Liver (tissue), 9 donors: ENCODE data around the gene MEIS2. TPM values are rescaled to one million over a fixed set of nuclear protein-coding genes. Genes with fewer than 3 reads are reported as not detected.
"Not testable (repeated sequence)": the region's sequence is repeated elsewhere in the genome, so short reads cannot be mapped to it uniquely, and the experiment has no call there.

ENCODE experiments used
- DNase-seq: peaks from one replicate; pipeline ENCODE4 v3.0.0-alpha.2; 2017; ENCODE audit warnings: low spot score
- H3K27ac ChIP-seq, 2 donors: one replicate each; pipeline ENCODE4 v1.7.0; 2013; ENCODE audit warnings: inconsistent platforms in 2 of 2, low read length in 2 of 2, control low read depth in 1 of 2, low read depth in 1 of 2, mild to moderate bottlenecking in 1 of 2
- H3K27me3 ChIP-seq, 4 donors: one replicate each; pipeline versions ENCODE4 v1.6.1 to v1.7.0; 2013; ENCODE audit warnings: low read length in 3 of 4, inconsistent platforms in 1 of 4, mild to moderate bottlenecking in 1 of 4, moderate library complexity in 1 of 4; ENCODE audit not compliant: control insufficient read depth in 4 of 4, insufficient read depth in 4 of 4
- H3K36me3 ChIP-seq, 4 donors: one replicate each; pipeline versions ENCODE4 v1.6.1 to v1.7.0; 2013; ENCODE audit warnings: low read length in 3 of 4, mild to moderate bottlenecking in 3 of 4, low read depth in 1 of 4, moderate library complexity in 1 of 4; ENCODE audit not compliant: control insufficient read depth in 4 of 4, insufficient read depth in 3 of 4
- H3K4me1 ChIP-seq, 4 donors: one replicate each; pipeline versions ENCODE4 v1.6.1 to v1.7.0; 2013; ENCODE audit warnings: low read length in 3 of 4, mild to moderate bottlenecking in 3 of 4, moderate library complexity in 1 of 4; ENCODE audit not compliant: control insufficient read depth in 4 of 4, insufficient read depth in 4 of 4
- H3K4me3 ChIP-seq, 3 donors: one replicate each; pipeline versions ENCODE4 v1.6.1 to v1.7.0; 2013; ENCODE audit warnings: low read length in 3 of 3, control low read depth in 1 of 3, low read depth in 1 of 3, mild to moderate bottlenecking in 1 of 3
- H3K9ac ChIP-seq, 2 donors: one replicate each; pipeline ENCODE4 v1.7.0; 2013; ENCODE audit warnings: low read length in 2 of 2, mild to moderate bottlenecking in 2 of 2, moderate library complexity in 2 of 2, control low read depth in 1 of 2, low read depth in 1 of 2
- H3K9me3 ChIP-seq, 4 donors: one replicate each; pipeline versions ENCODE4 v1.6.1 to v1.7.0; 2013; ENCODE audit warnings: low read length in 3 of 4; ENCODE audit not compliant: control insufficient read depth in 4 of 4
- EGR1 ChIP-seq, 2 donors: IDR thresholded peaks; 2 replicates each; pipeline ENCODE4 v1.6.1; 2016 to 2018; ENCODE audit warnings: antibody characterized with exemption in 2 of 2, low read depth in 2 of 2
- FOXA1 ChIP-seq: IDR thresholded peaks from 2 replicates; pipeline ENCODE4 v1.6.1; 2016; ENCODE audit warnings: antibody characterized with exemption
- FOXA2 ChIP-seq: IDR thresholded peaks from 2 replicates; pipeline ENCODE4 v1.6.1; 2016; ENCODE audit warnings: antibody characterized with exemption
- GABPA ChIP-seq, 2 donors: IDR thresholded peaks in 1 of 2; conservative IDR thresholded peaks in 1 of 2; 2 replicates each; pipeline ENCODE4 v1.6.1; 2016; ENCODE audit warnings: antibody characterized with exemption in 2 of 2, mild to moderate bottlenecking in 1 of 2, moderate library complexity in 1 of 2
- HNF4A ChIP-seq, 2 donors: conservative IDR thresholded peaks; 2 replicates each; pipeline ENCODE4 v1.6.1; 2016; ENCODE audit warnings: antibody characterized with exemption in 2 of 2, mild to moderate bottlenecking in 2 of 2
- JUND ChIP-seq, 2 donors: IDR thresholded peaks; 2 replicates each; pipeline ENCODE4 v1.6.1; 2016; ENCODE audit warnings: antibody characterized with exemption in 2 of 2
- NR2F2 ChIP-seq: IDR thresholded peaks from 2 replicates; pipeline ENCODE4 v1.6.1; 2016; ENCODE audit warnings: antibody characterized with exemption
- RXRA ChIP-seq, 2 donors: IDR thresholded peaks; 2 replicates each; pipeline ENCODE4 v1.6.1; 2017 to 2018; ENCODE audit warnings: antibody characterized with exemption in 2 of 2, mild to moderate bottlenecking in 1 of 2
- SP1 ChIP-seq: IDR thresholded peaks from 2 replicates; pipeline ENCODE4 v1.6.1; 2018; ENCODE audit warnings: antibody characterized with exemption, mild to moderate bottlenecking
- TAF1 ChIP-seq: conservative IDR thresholded peaks from 2 replicates; pipeline ENCODE4 v1.6.1; 2016; ENCODE audit warnings: antibody characterized with exemption, mild to moderate bottlenecking
- YY1 ChIP-seq: IDR thresholded peaks from 2 replicates; pipeline ENCODE4 v1.6.1; 2016; ENCODE audit warnings: antibody characterized with exemption, mild to moderate bottlenecking
- WGBS: extraction: QIAGEN DNeasy Blood & Tissue Kit; methylation state at CpG from one replicate; pipeline ENCODE4 v1.1.7; 2013; 5-methylcytosine and 5-hydroxymethylcytosine counted together
- polyA plus RNA-seq, 2 donors: library from polyadenylated mRNA; stranded (reverse) in 1 of 2; unstranded in 1 of 2; fragments of 200-250 nt in 1 of 2; fragments of >200 nt in 1 of 2; fragmentation: Nextera tagmentation in 1 of 2; extraction: Ambion mirVana in 1 of 2; gene quantifications; one replicate each; pipeline versions ENCODE4 v1.2.1 to v1.2.3, GENCODE V29; 2013 to 2015
- total RNA-seq, 2 donors: library from RNA; depleted of rRNA; stranded (reverse); fragments of >200 nt; gene quantifications; one replicate each; pipeline ENCODE4 v1.2.3, GENCODE V29; 2014
- TF ChIP-seq, protein P1 (sequence below): IDR thresholded peaks from 2 replicates; pipeline ENCODE4 v1.6.1; 2016; ENCODE audit warnings: antibody characterized with exemption
- TF ChIP-seq, protein P2 (sequence below): IDR thresholded peaks from 2 replicates; pipeline ENCODE4 v1.6.1; 2016; ENCODE audit warnings: antibody characterized with exemption
- TF ChIP-seq, protein P3 (sequence below): IDR thresholded peaks from 2 replicates; pipeline ENCODE4 v1.6.1; 2016; ENCODE audit warnings: antibody characterized with exemption
- TF ChIP-seq, protein P4 (sequence below): IDR thresholded peaks from 2 replicates; pipeline ENCODE4 v1.6.1; 2016; ENCODE audit warnings: antibody characterized with exemption, mild to moderate bottlenecking
- TF ChIP-seq, protein P5 (sequence below): fragments of 150-350 bp; IDR thresholded peaks from 2 replicates; pipeline ENCODE4 v1.5.1; 2017; ENCODE audit warnings: improper control_type of control experiment, low read depth, low read length; ENCODE audit not compliant: missing input control
- donor health status: healthy.
- donor health status: healthy.
- donor health status: healthy.
- donor health status: healthy.
- donor health status: healthy.

The MEIS2 gene
- total and polyA plus RNA-seq, 4 donors: 3.9 to 12.6 (median 7.6) TPM

DNA sequence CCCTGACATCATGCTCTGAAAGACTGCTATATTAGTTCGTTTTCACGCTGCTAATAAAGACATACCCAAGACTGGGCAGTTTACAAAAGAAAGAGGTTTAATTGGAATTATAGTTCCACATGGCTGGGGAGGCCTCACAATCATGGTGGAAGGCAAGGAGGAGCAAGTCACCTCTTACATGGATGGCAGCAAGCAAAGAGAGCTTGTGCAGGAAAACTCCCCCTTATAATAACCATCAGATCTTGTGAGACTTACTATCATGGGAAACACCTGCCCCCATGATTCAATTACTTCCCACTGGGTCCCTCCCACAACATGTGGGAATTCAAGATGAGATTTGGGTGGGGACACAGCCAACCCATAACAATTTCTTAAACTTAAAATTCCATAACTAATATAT, 120.1 kb downstream of the MEIS2 start:
- not testable (repeated sequence) for H3K4me1 ChIP-seq
- 97% methylated on average over 2 of the region's 2 CpGs for WGBS

DNA sequence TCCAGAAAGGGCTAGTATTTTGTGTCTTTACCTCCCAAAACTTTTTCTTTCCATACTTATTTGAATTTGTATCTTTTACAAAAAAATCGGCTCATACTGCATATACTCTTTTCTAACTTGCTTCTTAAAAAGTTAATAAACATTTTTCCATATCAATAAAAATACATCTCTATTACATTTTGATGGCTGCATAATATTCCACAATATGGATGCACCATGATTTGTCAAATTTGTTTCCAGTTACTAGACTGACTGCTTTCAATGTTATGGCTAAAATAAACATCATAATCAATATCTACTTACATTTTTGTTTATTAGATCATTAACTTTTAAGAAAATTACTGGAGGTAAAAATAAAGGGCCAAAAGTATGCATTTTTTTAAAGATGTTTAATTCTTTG, 121.7 kb downstream of the MEIS2 start:
- Histone ChIP-seq H3K4me3 (no peak overlapping the region), H3K27ac (no peak overlapping the region), H3K9ac (no peak overlapping the region), H3K36me3 (no peaks in the 10 kb centered on the region), H3K27me3 (no peaks in the 10 kb centered on the region), H3K9me3 (no peaks in the 10 kb centered on the region), H3K4me1 (no peaks in the 10 kb centered on the region)
- DNase-seq: no peak
- 87% methylated on average over 1 of the region's 1 CpG for WGBS
- TF ChIP-seq, protein P1, sequence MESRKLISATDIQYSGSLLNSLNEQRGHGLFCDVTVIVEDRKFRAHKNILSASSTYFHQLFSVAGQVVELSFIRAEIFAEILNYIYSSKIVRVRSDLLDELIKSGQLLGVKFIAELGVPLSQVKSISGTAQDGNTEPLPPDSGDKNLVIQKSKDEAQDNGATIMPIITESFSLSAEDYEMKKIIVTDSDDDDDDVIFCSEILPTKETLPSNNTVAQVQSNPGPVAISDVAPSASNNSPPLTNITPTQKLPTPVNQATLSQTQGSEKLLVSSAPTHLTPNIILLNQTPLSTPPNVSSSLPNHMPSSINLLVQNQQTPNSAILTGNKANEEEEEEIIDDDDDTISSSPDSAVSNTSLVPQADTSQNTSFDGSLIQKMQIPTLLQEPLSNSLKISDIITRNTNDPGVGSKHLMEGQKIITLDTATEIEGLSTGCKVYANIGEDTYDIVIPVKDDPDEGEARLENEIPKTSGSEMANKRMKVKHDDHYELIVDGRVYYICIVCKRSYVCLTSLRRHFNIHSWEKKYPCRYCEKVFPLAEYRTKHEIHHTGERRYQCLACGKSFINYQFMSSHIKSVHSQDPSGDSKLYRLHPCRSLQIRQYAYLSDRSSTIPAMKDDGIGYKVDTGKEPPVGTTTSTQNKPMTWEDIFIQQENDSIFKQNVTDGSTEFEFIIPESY: no peak
- TF ChIP-seq GABPA (IDR thresholded peaks at IDR 0.05 in 1 of 2, conservative IDR thresholded peaks at IDR 0.05 in 1 of 2): no peak
- TF ChIP-seq NR2F2: no peak
- TF ChIP-seq, protein P2, sequence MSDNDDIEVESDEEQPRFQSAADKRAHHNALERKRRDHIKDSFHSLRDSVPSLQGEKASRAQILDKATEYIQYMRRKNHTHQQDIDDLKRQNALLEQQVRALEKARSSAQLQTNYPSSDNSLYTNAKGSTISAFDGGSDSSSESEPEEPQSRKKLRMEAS: no peak
- TF ChIP-seq, protein P3, sequence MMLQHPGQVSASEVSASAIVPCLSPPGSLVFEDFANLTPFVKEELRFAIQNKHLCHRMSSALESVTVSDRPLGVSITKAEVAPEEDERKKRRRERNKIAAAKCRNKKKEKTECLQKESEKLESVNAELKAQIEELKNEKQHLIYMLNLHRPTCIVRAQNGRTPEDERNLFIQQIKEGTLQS: no peak
- no peak for TF ChIP-seq FOXA1
- no peak for TF ChIP-seq TAF1
- TF ChIP-seq, protein P4, sequence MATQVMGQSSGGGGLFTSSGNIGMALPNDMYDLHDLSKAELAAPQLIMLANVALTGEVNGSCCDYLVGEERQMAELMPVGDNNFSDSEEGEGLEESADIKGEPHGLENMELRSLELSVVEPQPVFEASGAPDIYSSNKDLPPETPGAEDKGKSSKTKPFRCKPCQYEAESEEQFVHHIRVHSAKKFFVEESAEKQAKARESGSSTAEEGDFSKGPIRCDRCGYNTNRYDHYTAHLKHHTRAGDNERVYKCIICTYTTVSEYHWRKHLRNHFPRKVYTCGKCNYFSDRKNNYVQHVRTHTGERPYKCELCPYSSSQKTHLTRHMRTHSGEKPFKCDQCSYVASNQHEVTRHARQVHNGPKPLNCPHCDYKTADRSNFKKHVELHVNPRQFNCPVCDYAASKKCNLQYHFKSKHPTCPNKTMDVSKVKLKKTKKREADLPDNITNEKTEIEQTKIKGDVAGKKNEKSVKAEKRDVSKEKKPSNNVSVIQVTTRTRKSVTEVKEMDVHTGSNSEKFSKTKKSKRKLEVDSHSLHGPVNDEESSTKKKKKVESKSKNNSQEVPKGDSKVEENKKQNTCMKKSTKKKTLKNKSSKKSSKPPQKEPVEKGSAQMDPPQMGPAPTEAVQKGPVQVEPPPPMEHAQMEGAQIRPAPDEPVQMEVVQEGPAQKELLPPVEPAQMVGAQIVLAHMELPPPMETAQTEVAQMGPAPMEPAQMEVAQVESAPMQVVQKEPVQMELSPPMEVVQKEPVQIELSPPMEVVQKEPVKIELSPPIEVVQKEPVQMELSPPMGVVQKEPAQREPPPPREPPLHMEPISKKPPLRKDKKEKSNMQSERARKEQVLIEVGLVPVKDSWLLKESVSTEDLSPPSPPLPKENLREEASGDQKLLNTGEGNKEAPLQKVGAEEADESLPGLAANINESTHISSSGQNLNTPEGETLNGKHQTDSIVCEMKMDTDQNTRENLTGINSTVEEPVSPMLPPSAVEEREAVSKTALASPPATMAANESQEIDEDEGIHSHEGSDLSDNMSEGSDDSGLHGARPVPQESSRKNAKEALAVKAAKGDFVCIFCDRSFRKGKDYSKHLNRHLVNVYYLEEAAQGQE: no peak
- no peak for TF ChIP-seq HNF4A (conservative IDR thresholded peaks at IDR 0.05)
- TF ChIP-seq JUND (IDR thresholded peaks at IDR 0.05): no peak
- TF ChIP-seq RXRA (IDR thresholded peaks at IDR 0.05): no peak
- TF ChIP-seq EGR1 (IDR thresholded peaks at IDR 0.05; ENCODE audit: low read depth in 2 of 2): no peak
- no peak for TF ChIP-seq FOXA2
- TF ChIP-seq YY1: no peak
- TF ChIP-seq SP1: no peak
- TF ChIP-seq, protein P5, sequence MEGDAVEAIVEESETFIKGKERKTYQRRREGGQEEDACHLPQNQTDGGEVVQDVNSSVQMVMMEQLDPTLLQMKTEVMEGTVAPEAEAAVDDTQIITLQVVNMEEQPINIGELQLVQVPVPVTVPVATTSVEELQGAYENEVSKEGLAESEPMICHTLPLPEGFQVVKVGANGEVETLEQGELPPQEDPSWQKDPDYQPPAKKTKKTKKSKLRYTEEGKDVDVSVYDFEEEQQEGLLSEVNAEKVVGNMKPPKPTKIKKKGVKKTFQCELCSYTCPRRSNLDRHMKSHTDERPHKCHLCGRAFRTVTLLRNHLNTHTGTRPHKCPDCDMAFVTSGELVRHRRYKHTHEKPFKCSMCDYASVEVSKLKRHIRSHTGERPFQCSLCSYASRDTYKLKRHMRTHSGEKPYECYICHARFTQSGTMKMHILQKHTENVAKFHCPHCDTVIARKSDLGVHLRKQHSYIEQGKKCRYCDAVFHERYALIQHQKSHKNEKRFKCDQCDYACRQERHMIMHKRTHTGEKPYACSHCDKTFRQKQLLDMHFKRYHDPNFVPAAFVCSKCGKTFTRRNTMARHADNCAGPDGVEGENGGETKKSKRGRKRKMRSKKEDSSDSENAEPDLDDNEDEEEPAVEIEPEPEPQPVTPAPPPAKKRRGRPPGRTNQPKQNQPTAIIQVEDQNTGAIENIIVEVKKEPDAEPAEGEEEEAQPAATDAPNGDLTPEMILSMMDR: no peak

More for the DNA sequence above, 120.1 kb downstream of the MEIS2 start:
- H3K9ac ChIP-seq, H3K27me3 ChIP-seq, H3K36me3 ChIP-seq, H3K9me3 ChIP-seq, DNase-seq, H3K27ac ChIP-seq, H3K4me3 ChIP-seq: not testable (repeated sequence)
